Measurements from ENCODE around the gene GOLGA6L10. TPM values are rescaled to one million over a fixed set of nuclear protein-coding genes. Genes with fewer than 3 reads are reported as not detected.
"Not testable (repeated sequence)": the region's sequence is repeated elsewhere in the genome, so short reads cannot be mapped to it uniquely, and the experiment has no call there.

GOLGA6L10 gene
- total RNA-seq, 1 experiment from 2014 or later: 3.8 TPM

GRCh38 chr15:82347645-82348044 lies 1.6 kb downstream of the GOLGA6L10 start:
- H3K27me3 Mint-ChIP-seq (ENCODE audit: insufficient read depth, unreplicated experiment); H3K4me1 Mint-ChIP-seq (ENCODE audit: low read depth, unreplicated experiment); H3K9me3 Mint-ChIP-seq (ENCODE audit: unreplicated experiment); intact Hi-C loops (cut with micrococcal nuclease; ENCODE audit: unreplicated experiment); POLR2A ChIA-PET; DNase-seq; H3K4me3 Mint-ChIP-seq (ENCODE audit: unreplicated experiment); H3K4me1 ChIP-seq; H3K36me3 ChIP-seq (ENCODE audit: control insufficient read depth, insufficient read depth, low read length); H3K9me3 ChIP-seq; H3K4me3 ChIP-seq (ENCODE audit: low read depth, low read length); H3K27me3 ChIP-seq (replicated peaks; ENCODE audit: control insufficient read depth, insufficient read depth, low read length); H3K36me3 Mint-ChIP-seq (ENCODE audit: insufficient read depth, unreplicated experiment); H3K27ac Mint-ChIP-seq (ENCODE audit: unreplicated experiment); BruUV-seq (replicated peaks); CTCF ChIA-PET: not testable (repeated sequence)

- H3K36me3 ChIP-seq (ENCODE audit: control insufficient read depth, insufficient read depth, low read length); H3K27me3 ChIP-seq (replicated peaks; ENCODE audit: control insufficient read depth, insufficient read depth, low read length); DNase-seq; POLR2A ChIA-PET; H3K27me3 Mint-ChIP-seq (ENCODE audit: insufficient read depth, unreplicated experiment); H3K9me3 ChIP-seq; H3K4me1 Mint-ChIP-seq (ENCODE audit: low read depth, unreplicated experiment); intact Hi-C loops (cut with micrococcal nuclease; ENCODE audit: unreplicated experiment); H3K4me3 ChIP-seq (ENCODE audit: low read depth, low read length); H3K36me3 Mint-ChIP-seq (ENCODE audit: insufficient read depth, unreplicated experiment); H3K9me3 Mint-ChIP-seq (ENCODE audit: unreplicated experiment); H3K27ac Mint-ChIP-seq (ENCODE audit: unreplicated experiment); BruUV-seq (replicated peaks); CTCF ChIA-PET; H3K4me1 ChIP-seq; H3K4me3 Mint-ChIP-seq (ENCODE audit: unreplicated experiment): not testable (repeated sequence)
Observed at GRCh38 chr15:82345176-82345575, 4.1 kb downstream of the GOLGA6L10 start.

- not testable (repeated sequence) for H3K9me3 Mint-ChIP-seq (ENCODE audit: unreplicated experiment)
Observed at GRCh38 chr15:82344421-82344820, 4.9 kb downstream of the GOLGA6L10 start.

GRCh38 chr15:82343851-82344250 lies 5.4 kb downstream of the GOLGA6L10 start:
- H3K9me3 ChIP-seq; POLR2A ChIA-PET; intact Hi-C loops (cut with micrococcal nuclease; ENCODE audit: unreplicated experiment); H3K4me3 Mint-ChIP-seq (ENCODE audit: unreplicated experiment); H3K36me3 ChIP-seq (ENCODE audit: control insufficient read depth, insufficient read depth, low read length); H3K27ac Mint-ChIP-seq (ENCODE audit: unreplicated experiment); BruUV-seq (replicated peaks); H3K4me3 ChIP-seq (ENCODE audit: low read depth, low read length); CTCF ChIA-PET; H3K27me3 ChIP-seq (replicated peaks; ENCODE audit: control insufficient read depth, insufficient read depth, low read length); H3K9me3 Mint-ChIP-seq (ENCODE audit: unreplicated experiment); H3K4me1 Mint-ChIP-seq (ENCODE audit: low read depth, unreplicated experiment); H3K27me3 Mint-ChIP-seq (ENCODE audit: insufficient read depth, unreplicated experiment); H3K4me1 ChIP-seq; H3K36me3 Mint-ChIP-seq (ENCODE audit: insufficient read depth, unreplicated experiment): not testable (repeated sequence)
- DNase-seq: peak in 1 of 2 experiments; percentile 8

More at GRCh38 chr15:82344421-82344820, 4.9 kb downstream of the GOLGA6L10 start:
- H3K27ac Mint-ChIP-seq (ENCODE audit: unreplicated experiment); H3K36me3 Mint-ChIP-seq (ENCODE audit: insufficient read depth, unreplicated experiment); H3K9me3 ChIP-seq; CTCF ChIA-PET; H3K36me3 ChIP-seq (ENCODE audit: control insufficient read depth, insufficient read depth, low read length); H3K4me3 ChIP-seq (ENCODE audit: low read depth, low read length); H3K4me1 ChIP-seq; BruUV-seq (replicated peaks); H3K27me3 Mint-ChIP-seq (ENCODE audit: insufficient read depth, unreplicated experiment); H3K4me3 Mint-ChIP-seq (ENCODE audit: unreplicated experiment); POLR2A ChIA-PET; H3K4me1 Mint-ChIP-seq (ENCODE audit: low read depth, unreplicated experiment); H3K27me3 ChIP-seq (replicated peaks; ENCODE audit: control insufficient read depth, insufficient read depth, low read length); intact Hi-C loops (cut with micrococcal nuclease; ENCODE audit: unreplicated experiment): not testable (repeated sequence)
- peak in 1 of 2 experiments; percentile 23 for DNase-seq

- intact Hi-C loops (cut with micrococcal nuclease; ENCODE audit: unreplicated experiment); H3K36me3 ChIP-seq (ENCODE audit: control insufficient read depth, insufficient read depth, low read length); H3K27ac Mint-ChIP-seq (ENCODE audit: unreplicated experiment); H3K9me3 ChIP-seq; POLR2A ChIA-PET; H3K4me3 Mint-ChIP-seq (ENCODE audit: unreplicated experiment); H3K4me1 ChIP-seq; H3K4me1 Mint-ChIP-seq (ENCODE audit: low read depth, unreplicated experiment); H3K9me3 Mint-ChIP-seq (ENCODE audit: unreplicated experiment); H3K27me3 ChIP-seq (replicated peaks; ENCODE audit: control insufficient read depth, insufficient read depth, low read length); H3K27me3 Mint-ChIP-seq (ENCODE audit: insufficient read depth, unreplicated experiment); H3K36me3 Mint-ChIP-seq (ENCODE audit: insufficient read depth, unreplicated experiment); BruUV-seq (replicated peaks); H3K4me3 ChIP-seq (ENCODE audit: low read depth, low read length); CTCF ChIA-PET: not testable (repeated sequence)
- DNase-seq: peak; percentile 62 to 67
- TF ChIP-seq CTCF (IDR thresholded peaks at IDR 0.05; ENCODE audit: insufficient read depth in 1 of 2, low read depth in 1 of 2, low read length in 1 of 2, severe bottlenecking in 1 of 2, unreplicated experiment in 1 of 2): peak in 1 of 2 experiments; percentile 58
Observed at GRCh38 chr15:82342632-82343374, 6.5 kb downstream of the GOLGA6L10 start.

- H3K27ac Mint-ChIP-seq (ENCODE audit: unreplicated experiment); H3K4me1 ChIP-seq; H3K27me3 ChIP-seq (replicated peaks; ENCODE audit: control insufficient read depth, insufficient read depth, low read length); H3K9me3 ChIP-seq; POLR2A ChIA-PET; BruUV-seq (replicated peaks); intact Hi-C loops (cut with micrococcal nuclease; ENCODE audit: unreplicated experiment); CTCF ChIA-PET; H3K9me3 Mint-ChIP-seq (ENCODE audit: unreplicated experiment); H3K4me1 Mint-ChIP-seq (ENCODE audit: low read depth, unreplicated experiment); H3K36me3 ChIP-seq (ENCODE audit: control insufficient read depth, insufficient read depth, low read length); H3K4me3 Mint-ChIP-seq (ENCODE audit: unreplicated experiment); H3K4me3 ChIP-seq (ENCODE audit: low read depth, low read length); H3K36me3 Mint-ChIP-seq (ENCODE audit: insufficient read depth, unreplicated experiment); H3K27me3 Mint-ChIP-seq (ENCODE audit: insufficient read depth, unreplicated experiment): not testable (repeated sequence)
- DNase-seq: peak in 1 of 2 experiments; percentile 24
Observed at GRCh38 chr15:82338573-82338972, 10.7 kb downstream of the GOLGA6L10 start.
